ENCODE data around the gene MSANTD4.

The MSANTD4 gene

DNA sequence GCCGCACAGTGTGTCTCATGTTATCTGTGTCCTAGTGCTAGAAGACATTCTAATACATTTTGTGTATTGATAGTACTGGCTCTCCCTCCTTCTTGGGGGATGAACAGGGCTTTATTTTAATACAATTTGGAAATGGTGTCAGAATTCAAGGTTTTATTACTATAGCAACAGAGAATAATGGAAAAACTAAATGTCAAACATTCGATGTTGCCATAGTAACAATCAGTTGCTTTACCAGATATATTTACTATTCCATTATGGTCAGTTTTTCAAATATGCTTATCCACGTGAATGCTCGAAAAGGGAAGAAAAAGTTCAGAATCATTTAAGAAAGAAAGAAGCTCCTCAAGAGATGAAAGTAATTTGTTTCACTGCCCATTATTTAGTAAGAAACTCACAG is 8.6 kb upstream of the MSANTD4 start:
- TF ChIP-seq, protein P1, sequence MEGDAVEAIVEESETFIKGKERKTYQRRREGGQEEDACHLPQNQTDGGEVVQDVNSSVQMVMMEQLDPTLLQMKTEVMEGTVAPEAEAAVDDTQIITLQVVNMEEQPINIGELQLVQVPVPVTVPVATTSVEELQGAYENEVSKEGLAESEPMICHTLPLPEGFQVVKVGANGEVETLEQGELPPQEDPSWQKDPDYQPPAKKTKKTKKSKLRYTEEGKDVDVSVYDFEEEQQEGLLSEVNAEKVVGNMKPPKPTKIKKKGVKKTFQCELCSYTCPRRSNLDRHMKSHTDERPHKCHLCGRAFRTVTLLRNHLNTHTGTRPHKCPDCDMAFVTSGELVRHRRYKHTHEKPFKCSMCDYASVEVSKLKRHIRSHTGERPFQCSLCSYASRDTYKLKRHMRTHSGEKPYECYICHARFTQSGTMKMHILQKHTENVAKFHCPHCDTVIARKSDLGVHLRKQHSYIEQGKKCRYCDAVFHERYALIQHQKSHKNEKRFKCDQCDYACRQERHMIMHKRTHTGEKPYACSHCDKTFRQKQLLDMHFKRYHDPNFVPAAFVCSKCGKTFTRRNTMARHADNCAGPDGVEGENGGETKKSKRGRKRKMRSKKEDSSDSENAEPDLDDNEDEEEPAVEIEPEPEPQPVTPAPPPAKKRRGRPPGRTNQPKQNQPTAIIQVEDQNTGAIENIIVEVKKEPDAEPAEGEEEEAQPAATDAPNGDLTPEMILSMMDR (IDR thresholded peaks at IDR 0.05; ENCODE audit: insufficient read depth, missing control alignments) = no peak
- FAIRE-seq = no peak

DNA sequence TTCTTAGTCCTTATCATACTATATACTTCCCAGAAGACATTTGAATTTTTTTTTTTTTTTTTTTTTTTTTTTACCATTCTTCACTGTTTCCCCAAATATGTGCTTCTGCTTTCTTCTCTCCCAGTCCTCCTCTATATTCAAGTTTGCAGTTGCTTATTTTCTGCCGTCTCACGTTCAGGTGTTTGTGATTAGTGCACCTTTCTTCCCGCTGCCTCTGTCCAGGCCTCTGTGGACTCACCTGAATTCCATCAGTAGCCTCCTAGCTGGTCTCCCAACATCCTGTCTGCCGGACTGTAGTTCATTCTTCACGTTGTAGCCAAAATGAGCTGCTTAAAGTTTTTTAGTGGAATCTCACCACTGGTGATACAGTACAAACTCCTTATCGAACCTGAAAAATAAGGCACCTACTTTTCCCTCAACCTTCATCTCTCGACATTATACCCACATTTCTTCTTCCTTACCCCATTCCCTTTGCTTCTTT is 795 bp upstream of the MSANTD4 start:
- FAIRE-seq (no peak), DNase-seq (ENCODE audit: insufficient read length, low spot score) (no peak)
- TF ChIP-seq, protein P1 (IDR thresholded peaks at IDR 0.05; ENCODE audit: insufficient read depth, missing control alignments) = no peak

More for the DNA sequence above, 8.6 kb upstream of the MSANTD4 start:
- no peak for DNase-seq (ENCODE audit: insufficient read length, low spot score)

DNA sequence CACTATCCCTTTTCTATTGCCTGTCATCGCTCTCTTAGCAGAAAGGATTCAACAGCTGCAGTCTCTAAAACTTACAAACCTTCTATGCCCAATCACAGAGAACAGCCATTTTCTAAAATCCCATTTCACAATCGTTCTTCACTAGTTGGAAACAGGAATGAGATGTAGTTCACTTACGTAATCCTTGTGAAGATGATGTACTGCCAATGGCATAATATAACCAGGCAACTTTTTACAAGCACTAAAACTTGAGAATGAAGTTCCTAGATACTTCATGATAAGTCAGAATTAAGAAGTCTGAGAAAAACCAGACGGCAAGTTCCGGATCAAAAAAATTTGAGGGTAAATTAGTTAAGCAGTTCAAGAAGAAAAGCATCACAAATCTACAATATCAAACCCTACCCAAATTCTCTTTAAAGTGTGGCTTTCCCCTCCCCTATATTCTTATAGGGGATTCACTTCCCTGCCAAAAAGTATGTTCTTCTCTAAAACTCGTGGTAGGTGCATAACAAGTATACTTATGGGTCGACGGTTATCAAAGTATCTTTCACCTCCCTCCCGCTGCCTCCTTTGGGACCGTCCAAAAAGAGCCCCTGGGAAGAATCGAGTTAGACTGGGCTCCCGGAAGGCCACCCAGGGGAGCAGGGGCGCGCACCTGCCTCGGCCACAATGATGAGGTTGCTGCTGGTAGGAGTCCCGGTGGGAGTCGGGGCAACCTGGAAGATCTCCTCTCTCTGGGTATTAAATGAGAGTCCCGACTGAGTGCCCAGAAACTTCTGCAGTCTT is 666 bp downstream of the MSANTD4 start:
- no peak for FAIRE-seq
- no peak for DNase-seq (ENCODE audit: insufficient read length, low spot score)
- TF ChIP-seq, protein P1 (IDR thresholded peaks at IDR 0.05; ENCODE audit: insufficient read depth, missing control alignments) = no peak

DNA sequence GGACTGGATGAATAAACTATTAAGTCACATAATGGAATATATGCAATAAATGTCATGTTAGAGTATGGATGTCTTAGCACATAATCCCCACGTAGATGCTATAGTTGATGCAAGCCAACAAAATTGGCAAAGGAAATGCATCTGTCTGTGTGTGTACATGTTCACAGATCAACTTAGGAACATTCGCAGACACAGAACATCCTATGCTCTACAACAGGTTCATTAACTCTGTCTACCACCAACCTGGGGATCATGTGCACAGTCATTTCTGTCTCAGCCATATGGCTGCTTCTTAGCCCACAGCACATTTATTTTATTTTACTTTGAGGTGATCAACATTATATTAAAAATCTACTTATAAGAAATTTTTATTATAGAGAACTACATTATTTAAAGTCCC is 4.9 kb downstream of the MSANTD4 start:
- TF ChIP-seq, protein P1 (IDR thresholded peaks at IDR 0.05; ENCODE audit: insufficient read depth, missing control alignments) = no peak
- FAIRE-seq = no peak
- DNase-seq (ENCODE audit: insufficient read length, low spot score) = no peak

DNA sequence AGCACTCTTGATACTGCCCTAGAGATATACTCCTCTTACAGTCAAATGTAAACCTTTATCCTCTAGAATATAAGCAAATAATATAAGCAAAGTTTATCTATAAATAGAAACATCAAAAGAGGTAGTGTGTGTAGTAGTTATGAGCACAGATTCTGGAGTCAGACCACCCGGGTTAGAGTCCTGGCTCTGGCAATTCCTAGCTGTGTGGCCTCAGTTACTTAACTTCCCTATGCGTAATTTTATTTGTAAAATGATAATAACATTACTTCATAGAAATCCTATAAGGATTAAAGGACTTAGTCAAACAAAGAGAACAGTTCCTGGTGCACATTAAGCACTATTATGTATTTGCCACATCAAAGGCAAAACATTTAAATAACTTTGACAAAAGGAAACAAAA is 7.0 kb downstream of the MSANTD4 start:
- FAIRE-seq (no peak), DNase-seq (ENCODE audit: insufficient read length, low spot score) (no peak)
- TF ChIP-seq, protein P1 (IDR thresholded peaks at IDR 0.05; ENCODE audit: insufficient read depth, missing control alignments) = no peak

DNA sequence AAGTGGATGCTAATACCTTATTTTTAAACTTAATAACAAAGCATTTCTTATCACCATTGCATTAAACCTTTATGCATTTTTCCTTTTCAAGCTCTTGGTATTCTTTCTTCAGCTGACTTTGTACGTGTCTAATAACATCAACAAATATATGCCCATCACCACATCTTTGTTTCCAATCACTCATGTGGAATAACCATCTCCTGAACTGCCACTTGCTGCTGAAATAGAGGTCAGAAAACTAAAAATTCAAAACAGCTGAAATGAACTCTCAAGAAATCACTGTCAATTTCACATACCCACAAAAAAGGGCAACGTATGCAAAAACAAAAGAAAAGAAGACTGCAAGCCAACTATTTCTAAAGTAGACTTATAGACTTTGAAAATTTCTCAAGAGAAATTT is 7.4 kb downstream of the MSANTD4 start:
- no peak for FAIRE-seq
- no peak for DNase-seq (ENCODE audit: insufficient read length, low spot score)
- TF ChIP-seq, protein P1 (IDR thresholded peaks at IDR 0.05; ENCODE audit: insufficient read depth, missing control alignments) = no peak

DNA sequence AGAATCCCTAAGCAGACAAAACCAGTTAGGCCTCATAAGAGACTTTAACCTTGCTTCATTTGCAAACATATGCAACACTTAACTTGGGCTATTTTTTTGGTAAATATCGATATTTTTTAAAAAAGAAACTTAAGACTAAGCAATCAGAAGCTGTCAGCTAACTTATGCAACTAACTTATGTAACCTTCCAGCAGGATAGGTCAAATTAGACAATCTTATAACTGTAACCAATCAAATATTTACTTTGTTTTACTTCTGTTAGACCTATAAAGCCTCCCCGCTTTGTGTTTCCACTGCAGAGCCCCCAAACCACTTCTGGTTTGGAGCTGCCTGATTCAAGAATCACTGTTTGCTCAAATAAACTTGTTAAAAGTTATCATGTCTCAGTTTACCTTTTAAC is 8.0 kb downstream of the MSANTD4 start:
- TF ChIP-seq, protein P1 (IDR thresholded peaks at IDR 0.05; ENCODE audit: insufficient read depth, missing control alignments) = no peak
- FAIRE-seq (no peak), DNase-seq (ENCODE audit: insufficient read length, low spot score) (no peak)
